Endothelial cell of umbilical vein (primary cell): ENCODE measurements around the gene MYF6. TPM values are rescaled to one million over a fixed set of nuclear protein-coding genes. Genes with fewer than 3 reads are reported as not detected.

Experiments
- BruUV-seq: library from RNA; stranded (reverse); fragments of 400-500 nt; replicated peaks from 2 replicates; lab custom pipeline; 2021; lab: Mats Ljungman, UMichigan
- CTCF ChIA-PET: fragments of 300-600, 350-600 bp; sonication (Branson Sonifier 250); formaldehyde crosslinking; loops from one replicate; lab custom pipeline; 2021; ENCODE audit warnings: antibody characterized with exemption, inconsistent platforms; lab: Charles Lee
- POLR2A ChIA-PET: fragments of 300-600, 350-600 bp; sonication (Branson Sonifier 250); formaldehyde crosslinking; loops from one replicate; lab custom pipeline; 2021; ENCODE audit warnings: antibody characterized with exemption, inconsistent platforms; lab: Charles Lee
- DNase-seq: peaks from one replicate; pipeline ENCODE4 v3.0.0-alpha.2; 2011; ENCODE audit warnings: low read depth, low spot score
- FAIRE-seq: peaks from 2 replicates; lab custom pipeline; 2011; peaks lifted over from hg19 to GRCh38; lab: Jason Lieb, UNC
- H2AFZ ChIP-seq: 2 replicates; pipeline ENCODE4 v1.6.0; 2012; ENCODE audit warnings: low read depth, low read length, control low read depth, inconsistent platforms
- H3K27ac ChIP-seq: 2 replicates; pipeline ENCODE4 v1.5.1; 2011; ENCODE audit warnings: low read depth, mild to moderate bottlenecking, control low read depth, low read length, moderate library complexity; ENCODE audit not compliant: insufficient read depth
- H3K27me3 ChIP-seq, 2 experiments: 2 replicates each; pipeline versions ENCODE4 v1.6.0 to v1.6.1; 2011; ENCODE audit warnings: low read length in 2 of 2, mixed read lengths in 1 of 2; ENCODE audit not compliant: control insufficient read depth in 2 of 2, insufficient read depth in 2 of 2
- H3K36me3 ChIP-seq, 2 experiments: 2 replicates in 1 of 2; 3 replicates in 1 of 2; pipeline ENCODE4 v1.5.1; 2011; ENCODE audit warnings: low read length in 2 of 2, mild to moderate bottlenecking in 1 of 2, moderate library complexity in 1 of 2; ENCODE audit not compliant: control insufficient read depth in 2 of 2, insufficient read depth in 2 of 2; ENCODE audit errors: extremely low read depth in 1 of 2
- H3K4me1 ChIP-seq: 3 replicates; pipeline ENCODE4 v1.5.1; 2011; ENCODE audit warnings: mild to moderate bottlenecking, low read length; ENCODE audit not compliant: control insufficient read depth, insufficient read depth; ENCODE audit errors: extremely low read depth
- H3K4me2 ChIP-seq: 2 replicates; pipeline ENCODE4 v1.6.1; 2011; ENCODE audit warnings: low read length, control low read depth, mixed read lengths; ENCODE audit not compliant: insufficient read depth
- H3K4me3 ChIP-seq, 3 experiments: fragments of 200-600 bp in 1 of 3; sonication (generic), shearing (Covaris generic) in 1 of 3; replicated peaks in 1 of 3; 2 replicates each; pipeline ENCODE4 v1.5.1; 2011 to 2016; ENCODE audit warnings: control low read depth in 3 of 3, low read length in 3 of 3, mild to moderate bottlenecking in 2 of 3, inconsistent platforms in 1 of 3, low read depth in 1 of 3, moderate library complexity in 1 of 3; ENCODE audit not compliant: insufficient read depth in 1 of 3
- H3K79me2 ChIP-seq: 2 replicates; pipeline ENCODE4 v1.6.0; 2012; ENCODE audit warnings: low read length, inconsistent platforms; ENCODE audit not compliant: control insufficient read depth, insufficient read depth
- H3K9ac ChIP-seq: replicated peaks from 2 replicates; pipeline ENCODE3; 2011; ENCODE audit warnings: low read length, control low read depth; ENCODE audit not compliant: insufficient read depth; ENCODE audit errors: extremely low read depth
- H3K9me1 ChIP-seq: replicated peaks from 3 replicates; pipeline ENCODE4 v1.6.0; 2011; ENCODE audit warnings: mild to moderate bottlenecking, low read length; ENCODE audit not compliant: control insufficient read depth, insufficient read depth; ENCODE audit errors: extremely low read depth
- H3K9me3 ChIP-seq: replicated peaks from 2 replicates; pipeline ENCODE4 v1.5.1; 2012; ENCODE audit warnings: low read length, inconsistent platforms; ENCODE audit not compliant: control insufficient read depth, insufficient read depth
- H4K20me1 ChIP-seq: replicated peaks from 2 replicates; pipeline ENCODE3; 2011; ENCODE audit warnings: mild to moderate bottlenecking, low read length; ENCODE audit not compliant: control insufficient read depth, insufficient read depth; ENCODE audit errors: extremely low read depth
- EZH2 ChIP-seq: IDR thresholded peaks from 2 replicates; pipeline ENCODE4 v1.6.1; 2012; ENCODE audit warnings: borderline replicate concordance, low read depth, mild to moderate bottlenecking, moderate library complexity, low read length, inconsistent platforms; ENCODE audit not compliant: severe bottlenecking
- FOS ChIP-seq: IDR thresholded peaks from 2 replicates; pipeline ENCODE4 v1.6.1; 2011; ENCODE audit warnings: mild to moderate bottlenecking, low read length, moderate library complexity, borderline replicate concordance; ENCODE audit not compliant: insufficient read depth
- GATA2 ChIP-seq: IDR thresholded peaks from 2 replicates; pipeline ENCODE4 v1.7.0; 2011; ENCODE audit warnings: low read depth, mild to moderate bottlenecking, moderate library complexity, mixed read lengths, low read length; ENCODE audit not compliant: insufficient read length, insufficient read depth
- JUN ChIP-seq: IDR thresholded peaks from 2 replicates; pipeline ENCODE4 v1.6.1; 2011; ENCODE audit warnings: borderline replicate concordance, low read depth; ENCODE audit not compliant: insufficient read length, insufficient read depth
- MAX ChIP-seq: IDR thresholded peaks from 2 replicates; pipeline ENCODE4 v1.6.1; 2011; ENCODE audit not compliant: insufficient read depth, insufficient read length
- MYC ChIP-seq: IDR thresholded peaks from one replicate; pipeline ENCODE4 v1.6.1; 2011; ENCODE audit warnings: mild to moderate bottlenecking, low read depth, low read length
- POLR2A ChIP-seq: IDR thresholded peaks from 2 replicates; pipeline ENCODE4 v1.6.1; 2012; ENCODE audit warnings: low read depth, mild to moderate bottlenecking, control low read depth, low read length
- POLR2AphosphoS5 ChIP-seq: IDR thresholded peaks from 2 replicates; pipeline ENCODE4 v1.6.1; 2012; ENCODE audit warnings: low read depth, mild to moderate bottlenecking, control low read depth, low read length, moderate library complexity; ENCODE audit not compliant: insufficient read depth
- dilution Hi-C: fragments of 300-500 bp; cut with MboI; formaldehyde crosslinking; loops from one replicate; pipeline ENCODE4 v1.15.0; 2019; ENCODE audit warnings: low sequenced_read_pairs; ENCODE audit not compliant: extremely low pct_ligation_motif_present
- intact Hi-C: fragments of 100-400 bp; cut with micrococcal nuclease; formaldehyde crosslinking; loops from one replicate; pipeline ENCODE4 v1.10.0; 2022
- polyA plus RNA-seq, 4 experiments: library from polyadenylated mRNA; depleted of rRNA in 3 of 4; stranded (reverse) in 3 of 4; unstranded in 1 of 4; fragments of >200 nt; gene quantifications; 2 replicates each; pipeline versions ENCODE4 v1.2.1 to v1.2.3, GENCODE V29; 2011 to 2012; ENCODE audit warnings: missing spikeins in 1 of 4
- total RNA-seq: library from RNA; stranded (reverse); gene quantifications from 2 replicates; pipeline ENCODE4 v1.2.3, GENCODE V29; 2021
- TF ChIP-seq, protein P1 (sequence below), 2 donors: IDR thresholded peaks; 1 replicate in 1 of 2; 2 replicates in 1 of 2; pipeline ENCODE4 v1.5.1; 2011; ENCODE audit warnings: low read length in 2 of 2, mild to moderate bottlenecking in 2 of 2, moderate library complexity in 2 of 2, control low read depth in 1 of 2, inconsistent platforms in 1 of 2, low read depth in 1 of 2; ENCODE audit not compliant: insufficient read depth in 1 of 2; ENCODE audit errors: extremely low read depth in 1 of 2

Gene MYF6
- total and polyA plus RNA-seq, 2 donors (not counting 3 experiments of a cell fraction or from before 2014, with no cell fraction given), result not detected

DNA sequence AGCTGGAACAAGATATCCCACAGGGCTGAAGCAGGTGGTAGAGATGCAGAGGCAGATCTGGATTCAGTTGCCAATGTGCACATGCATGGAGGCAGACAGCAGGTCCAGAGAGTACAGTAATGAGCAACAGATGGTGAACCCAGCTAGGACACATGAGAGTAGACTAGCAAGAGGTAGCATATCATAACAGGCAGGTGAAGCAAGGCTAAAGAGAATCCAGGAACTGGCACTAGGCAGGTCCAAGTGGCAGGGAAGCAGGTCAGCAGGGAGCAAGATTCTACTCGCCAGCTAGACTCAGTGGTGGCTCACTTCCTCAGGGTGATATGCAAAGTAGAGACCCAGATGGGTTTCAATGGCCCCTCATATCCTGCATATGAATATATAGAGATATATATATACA lies 15.3 kb upstream of the MYF6 start:
- no peaks in the 10 kb centered on the region for H3K79me2 ChIP-seq
- no peak overlapping the region for H3K4me2 ChIP-seq
- H3K4me1 ChIP-seq, result peaks cover 3% of the 10 kb centered on the region
- ChIA-PET CTCF (no interaction called here), POLR2A (no interaction called here)
- no peak overlapping the region for H3K9ac ChIP-seq
- intact Hi-C loops, result no loop called here
- no peaks in the 10 kb centered on the region for H3K9me3 ChIP-seq
- dilution Hi-C loops, result no loop called here
- DNase-seq (no peak), FAIRE-seq (no peak)
- no peak overlapping the region for H3K27ac ChIP-seq
- TF ChIP-seq FOS (no peak), MAX (no peak), POLR2AphosphoS5 (no peak)
- no peak overlapping the region for H3K4me3 ChIP-seq
- H4K20me1 ChIP-seq, result no peaks in the 10 kb centered on the region
- no peaks in the 10 kb centered on the region for H3K36me3 ChIP-seq
- no peaks in the 10 kb centered on the region for H3K9me1 ChIP-seq
- H3K27me3 ChIP-seq, result no peaks in the 10 kb centered on the region
- BruUV-seq, result no TSS peak
- H2AFZ ChIP-seq, result peak overlapping the region; percentile 59

GRCh38 chr12:80697270-80697887 lies 10.1 kb upstream of the MYF6 start:
- H4K20me1 ChIP-seq, result no peaks in the 10 kb centered on the region
- no TSS peak for BruUV-seq
- no peak overlapping the region for H3K4me3 ChIP-seq
- H3K9ac ChIP-seq, result no peak overlapping the region
- no peak overlapping the region for H2AFZ ChIP-seq
- H3K27ac ChIP-seq, result no peak overlapping the region
- H3K9me1 ChIP-seq, result no peaks in the 10 kb centered on the region
- TF ChIP-seq EZH2, result no peak
- no peak for TF ChIP-seq JUN
- no peak for TF ChIP-seq GATA2
- no peak for TF ChIP-seq MAX
- TF ChIP-seq, protein P1, sequence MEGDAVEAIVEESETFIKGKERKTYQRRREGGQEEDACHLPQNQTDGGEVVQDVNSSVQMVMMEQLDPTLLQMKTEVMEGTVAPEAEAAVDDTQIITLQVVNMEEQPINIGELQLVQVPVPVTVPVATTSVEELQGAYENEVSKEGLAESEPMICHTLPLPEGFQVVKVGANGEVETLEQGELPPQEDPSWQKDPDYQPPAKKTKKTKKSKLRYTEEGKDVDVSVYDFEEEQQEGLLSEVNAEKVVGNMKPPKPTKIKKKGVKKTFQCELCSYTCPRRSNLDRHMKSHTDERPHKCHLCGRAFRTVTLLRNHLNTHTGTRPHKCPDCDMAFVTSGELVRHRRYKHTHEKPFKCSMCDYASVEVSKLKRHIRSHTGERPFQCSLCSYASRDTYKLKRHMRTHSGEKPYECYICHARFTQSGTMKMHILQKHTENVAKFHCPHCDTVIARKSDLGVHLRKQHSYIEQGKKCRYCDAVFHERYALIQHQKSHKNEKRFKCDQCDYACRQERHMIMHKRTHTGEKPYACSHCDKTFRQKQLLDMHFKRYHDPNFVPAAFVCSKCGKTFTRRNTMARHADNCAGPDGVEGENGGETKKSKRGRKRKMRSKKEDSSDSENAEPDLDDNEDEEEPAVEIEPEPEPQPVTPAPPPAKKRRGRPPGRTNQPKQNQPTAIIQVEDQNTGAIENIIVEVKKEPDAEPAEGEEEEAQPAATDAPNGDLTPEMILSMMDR (IDR thresholded peaks at IDR 0.05; ENCODE audit: extremely low read depth in 1 of 2, insufficient read depth in 1 of 2, low read depth in 1 of 2, low read length in 2 of 2), result no peak
- no peak for TF ChIP-seq POLR2A
- TF ChIP-seq FOS, result no peak
- no peak for TF ChIP-seq POLR2AphosphoS5
- TF ChIP-seq MYC, result no peak
- no peaks in the 10 kb centered on the region for H3K36me3 ChIP-seq
- H3K9me3 ChIP-seq, result no peaks in the 10 kb centered on the region
- ChIA-PET POLR2A (no interaction called here), CTCF (interaction anchor here (1.3 kb wide), 1 partner anchor 8 kb away, joined by 4 read pairs; no protein-coding TSS in a partner anchor)
- intact Hi-C loops, result no loop called here
- FAIRE-seq, result no peak
- no peak overlapping the region for H3K4me2 ChIP-seq
- no peak for DNase-seq
- no peaks in the 10 kb centered on the region for H3K79me2 ChIP-seq
- dilution Hi-C loops, result no loop called here
- no peaks in the 10 kb centered on the region for H3K27me3 ChIP-seq
- no peaks in the 10 kb centered on the region for H3K4me1 ChIP-seq
